Esophagus muscularis mucosa (tissue), 4 donors: ENCODE data around the gene IFITM2. TPM values are rescaled to one million over a fixed set of nuclear protein-coding genes. Genes with fewer than 3 reads are reported as not detected.
"Not testable (repeated sequence)": the region's sequence is repeated elsewhere in the genome, so short reads cannot be mapped to it uniquely, and the experiment has no call there.

Experiments used
- DNase-seq: peaks from one replicate; pipeline ENCODE4 v3.0.0-alpha.2; 2017; ENCODE audit errors: extremely low spot score
- H3K27ac ChIP-seq, 4 donors: fragments of 200-600 bp; sonication (generic); replicated peaks in 1 of 4; 1 replicate in 3 of 4; 2 replicates in 1 of 4; pipeline ENCODE4 v1.5.1; 2016 to 2019; ENCODE audit warnings: mild to moderate bottlenecking in 1 of 4
- H3K27me3 ChIP-seq, 4 donors: fragments of 200-600 bp; sonication (generic); one replicate each; pipeline versions ENCODE4 v1.5.1 to v1.6.0; 2016 to 2019
- H3K36me3 ChIP-seq, 4 donors: fragments of 200-600 bp; sonication (generic); one replicate each; pipeline ENCODE4 v1.5.1; 2016 to 2019
- H3K4me1 ChIP-seq, 4 donors: fragments of 200-600 bp; sonication (generic); one replicate each; pipeline ENCODE4 v1.5.1; 2016 to 2019
- H3K4me3 ChIP-seq, 4 donors: fragments of 200-600 bp; sonication (generic); 1 replicate in 2 of 4; 2 replicates in 2 of 4; pipeline ENCODE4 v1.5.1; 2016 to 2019; ENCODE audit warnings: mild to moderate bottlenecking in 4 of 4, moderate library complexity in 1 of 4
- H3K9me3 ChIP-seq, 4 donors: fragments of 200-600 bp; sonication (generic); 1 replicate in 3 of 4; 2 replicates in 1 of 4; pipeline ENCODE4 v1.5.1; 2016 to 2019
- CTCF ChIP-seq, 3 experiments: fragments of 200-600 bp in 2 of 3; fragments of 450-650 bp in 1 of 3; sonication (generic) in 2 of 3; IDR thresholded peaks; one replicate each; pipeline ENCODE4 v1.5.1; 2017 to 2019; ENCODE audit warnings: antibody characterized with exemption in 3 of 3, mild to moderate bottlenecking in 2 of 3, moderate library complexity in 1 of 3
- EP300 ChIP-seq: sonication (generic); formaldehyde crosslinking; IDR thresholded peaks from one replicate; pipeline ENCODE4 v1.6.1; 2017; ENCODE audit warnings: antibody characterized with exemption
- POLR2A ChIP-seq: fragments of 450-650 bp; IDR thresholded peaks from one replicate; pipeline ENCODE4 v1.6.1; 2017; ENCODE audit warnings: antibody characterized with exemption, moderate library complexity, mild to moderate bottlenecking, low read depth
- POLR2AphosphoS5 ChIP-seq, 2 donors: sonication (generic); formaldehyde crosslinking; IDR thresholded peaks; one replicate each; pipeline ENCODE4 v1.6.1; 2017; ENCODE audit warnings: antibody characterized with exemption in 2 of 2
- WGBS: methylation state at CpG from one replicate; pipeline ENCODE4 v1.1.5; 2018; 5-methylcytosine and 5-hydroxymethylcytosine counted together
- intact Hi-C: fragments of 100-400 bp; cut with DNase I; formaldehyde crosslinking; loops from one replicate; pipeline ENCODE4 v1.15.1; 2023
- total RNA-seq, 4 donors: library from RNA; depleted of rRNA; stranded (reverse); fragments of >200 nt; gene quantifications; one replicate each; pipeline versions ENCODE4 v1.1.0 to v1.2.1, GENCODE V29; 2016

Gene IFITM2
- total RNA-seq, 4 donors from 2014 or later: 92.2 to 235 (median 194) TPM

- Histone ChIP-seq H3K27ac (no peak overlapping the region), H3K27me3 (peaks cover 5 to 80% (median 37%) of the 10 kb centered on the region in 4 donors), H3K4me3 (no peak overlapping the region), H3K4me1 (peaks cover 17 to 40% (median 38%) of the 10 kb centered on the region in 4 donors), H3K9me3 (no peaks in the 10 kb centered on the region), H3K36me3 (no peaks in the 10 kb centered on the region)
- TF ChIP-seq POLR2AphosphoS5 (IDR thresholded peaks at IDR 0.05) (no peak), CTCF (IDR thresholded peaks at IDR 0.05) (no peak), EP300 (no peak), POLR2A (no peak)
- intact Hi-C loops: no loop called here
- WGBS: 71% methylated on average over 10 of the region's 24 CpGs
- no peak for DNase-seq
Observed at GRCh38 chr11:284105-285020, 23.3 kb upstream of the IFITM2 start.

GRCh38 chr11:285021-285893, 22.4 kb upstream of the IFITM2 start:
- no peak for DNase-seq
- intact Hi-C loops: no loop called here

GRCh38 chr11:285894-286220, 21.8 kb upstream of the IFITM2 start:
- no peak overlapping the region for H3K27ac ChIP-seq
- no peak for DNase-seq
- TF ChIP-seq POLR2AphosphoS5 (IDR thresholded peaks at IDR 0.05) (no peak), CTCF (IDR thresholded peaks at IDR 0.05) (no peak), POLR2A (no peak), EP300 (no peak)
- H3K27me3 ChIP-seq: peaks cover 0 to 65% (median 22%) of the 10 kb centered on the region in 4 donors
- intact Hi-C loops: no loop called here
- H3K4me3 ChIP-seq: no peak overlapping the region
- 90% methylated on average over 7 of the region's 8 CpGs for WGBS
- H3K9me3 ChIP-seq: no peaks in the 10 kb centered on the region
- H3K4me1 ChIP-seq: peaks cover 9 to 39% (median 38%) of the 10 kb centered on the region in 4 donors
- no peaks in the 10 kb centered on the region for H3K36me3 ChIP-seq

More at GRCh38 chr11:285021-285893, 22.4 kb upstream of the IFITM2 start:
- WGBS: 83% methylated on average over 27 of the region's 29 CpGs
- no peak overlapping the region for H3K4me3 ChIP-seq
- no peak overlapping the region for H3K27ac ChIP-seq
- H3K4me1 ChIP-seq: peaks cover 15 to 40% (median 38%) of the 10 kb centered on the region in 4 donors
- H3K36me3 ChIP-seq: no peaks in the 10 kb centered on the region
- no peak for TF ChIP-seq EP300
- TF ChIP-seq POLR2A: no peak
- no peak for TF ChIP-seq POLR2AphosphoS5 (IDR thresholded peaks at IDR 0.05)
- TF ChIP-seq CTCF (IDR thresholded peaks at IDR 0.05): no peak
- peaks cover 3 to 71% (median 28%) of the 10 kb centered on the region in 4 donors for H3K27me3 ChIP-seq
- no peaks in the 10 kb centered on the region for H3K9me3 ChIP-seq

GRCh38 chr11:286977-287820, 20.4 kb upstream of the IFITM2 start:
- H3K27ac ChIP-seq, H3K9me3 ChIP-seq, H3K36me3 ChIP-seq, intact Hi-C loops, DNase-seq: not testable (repeated sequence)
- H3K4me3 ChIP-seq: peak overlapping the region in 1 of 4 donors; percentile 93
- peaks cover 0 to 52% (median 9%) of the 10 kb centered on the region in 4 donors for H3K27me3 ChIP-seq
- 89% methylated on average over 27 of the region's 27 CpGs for WGBS
- H3K4me1 ChIP-seq: peaks cover 8 to 30% (median 28%) of the 10 kb centered on the region in 4 donors
